Small intestine (tissue), 7 donors: Measurements from ENCODE around the gene RGS3. TPM values are rescaled to one million over a fixed set of nuclear protein-coding genes. Genes with fewer than 3 reads are reported as not detected.

ENCODE experiments used
- DNase-seq, 2 donors: peaks; one replicate each; pipeline versions ENCODE4 v3.0.0 to v3.0.0-alpha.2; 2013
- FAIRE-seq: peaks from 2 replicates; lab custom pipeline; 2012; peaks lifted over from hg19 to GRCh38; lab: Jason Lieb, UNC
- H3K27ac ChIP-seq, 3 donors: one replicate each; pipeline ENCODE4 v1.5.1; 2013; ENCODE audit warnings: low read length in 2 of 3, mild to moderate bottlenecking in 2 of 3, control low read depth in 1 of 3, inconsistent platforms in 1 of 3, low read depth in 1 of 3, moderate library complexity in 1 of 3
- H3K27me3 ChIP-seq, 3 donors: one replicate each; pipeline ENCODE4 v1.6.1; 2013; ENCODE audit warnings: low read length in 3 of 3, inconsistent platforms in 1 of 3; ENCODE audit not compliant: control insufficient read depth in 3 of 3, insufficient read depth in 3 of 3
- H3K36me3 ChIP-seq, 3 donors: one replicate each; pipeline ENCODE4 v1.6.1; 2013; ENCODE audit warnings: low read length in 3 of 3, inconsistent platforms in 1 of 3, low read depth in 1 of 3, mild to moderate bottlenecking in 1 of 3, moderate library complexity in 1 of 3; ENCODE audit not compliant: control insufficient read depth in 3 of 3, insufficient read depth in 2 of 3
- H3K4me1 ChIP-seq, 3 donors: one replicate each; pipeline ENCODE4 v1.6.1; 2013; ENCODE audit warnings: low read length in 2 of 3, inconsistent platforms in 1 of 3, low read depth in 1 of 3, mild to moderate bottlenecking in 1 of 3, moderate library complexity in 1 of 3; ENCODE audit not compliant: control insufficient read depth in 3 of 3, insufficient read depth in 2 of 3
- H3K4me3 ChIP-seq, 3 donors: one replicate each; pipeline ENCODE4 v1.5.1; 2013; ENCODE audit warnings: low read length in 3 of 3, control low read depth in 1 of 3, inconsistent platforms in 1 of 3, low read depth in 1 of 3, mild to moderate bottlenecking in 1 of 3, moderate library complexity in 1 of 3
- H3K9me3 ChIP-seq, 2 donors: one replicate each; pipeline ENCODE4 v1.6.1; 2013; ENCODE audit warnings: low read depth in 1 of 2, low read length in 1 of 2; ENCODE audit not compliant: control insufficient read depth in 2 of 2, insufficient read depth in 1 of 2
- WGBS, 3 donors: extraction: QIAGEN DNeasy Blood & Tissue Kit; methylation state at CpG; one replicate each; pipeline ENCODE4 v1.1.7; 2013; 5-methylcytosine and 5-hydroxymethylcytosine counted together
- polyA plus RNA-seq, 4 donors: library from polyadenylated mRNA; stranded (reverse) in 3 of 4; unstranded in 1 of 4; fragments of 200-250 nt in 3 of 4; fragments of 120-200 nt in 1 of 4; gene quantifications; one replicate each; pipeline versions ENCODE4 v1.2.1 to v1.2.3, GENCODE V29; 2013
- donor health status: healthy with polysubstance abuse.
- donor health status: control.
- donor health status: control.
- donor health status: Bipolar disorder and iron deficiency.
- donor health status: healthy.

RGS3 gene
- polyA plus RNA-seq, 4 donors = 23.0 to 37.0 (median 26.4) TPM

- peaks cover 0 to 81% (median 4%) of the 10 kb centered on the region in 3 donors for H3K36me3 ChIP-seq
- peaks cover 19 to 43% (median 29%) of the 10 kb centered on the region in 3 donors for H3K4me1 ChIP-seq
- WGBS, 3 donors = 85 to 92% (median 87%) methylated on average over 8 of the region's 8 CpGs
- no peak overlapping the region for H3K27ac ChIP-seq
- DNase-seq (no peak), FAIRE-seq (no peak)
- H3K4me3 ChIP-seq = no peak overlapping the region
- H3K27me3 ChIP-seq = no peaks in the 10 kb centered on the region
- H3K9me3 ChIP-seq = no peaks in the 10 kb centered on the region
These were observed 62.3 kb downstream of the RGS3 start for GRCh38 chr9:113525831-113526230.

- H3K27ac ChIP-seq = no peak overlapping the region
- H3K9me3 ChIP-seq = no peaks in the 10 kb centered on the region
- peaks cover 18 to 39% (median 27%) of the 10 kb centered on the region in 3 donors for H3K4me1 ChIP-seq
- H3K27me3 ChIP-seq = no peaks in the 10 kb centered on the region
- H3K4me3 ChIP-seq = no peak overlapping the region
- WGBS, 3 donors = 86 to 94% (median 92%) methylated on average over 8 of the region's 8 CpGs
- DNase-seq (no peak), FAIRE-seq (no peak)
- peaks cover 0 to 78% (median 4%) of the 10 kb centered on the region in 3 donors for H3K36me3 ChIP-seq
These were observed 62.8 kb downstream of the RGS3 start for GRCh38 chr9:113526231-113526746.

GRCh38 chr9:113526841-113527240 lies 63.3 kb downstream of the RGS3 start:
- 73 to 92% (median 88%) methylated on average over 4 of the region's 4 CpGs for WGBS, 3 donors
- no peaks in the 10 kb centered on the region for H3K27me3 ChIP-seq
- no peak overlapping the region for H3K27ac ChIP-seq
- no peak overlapping the region for H3K4me3 ChIP-seq
- FAIRE-seq (no peak), DNase-seq (no peak)
- H3K4me1 ChIP-seq = peaks cover 18 to 34% (median 24%) of the 10 kb centered on the region in 3 donors
- H3K9me3 ChIP-seq = no peaks in the 10 kb centered on the region
- H3K36me3 ChIP-seq = peaks cover 0 to 79% (median 4%) of the 10 kb centered on the region in 3 donors

- Histone ChIP-seq H3K4me1 (peaks cover 9 to 23% (median 12%) of the 10 kb centered on the region in 3 donors), H3K9me3 (no peaks in the 10 kb centered on the region), H3K27ac (no peak overlapping the region), H3K36me3 (peaks cover 0 to 83% (median 4%) of the 10 kb centered on the region in 3 donors), H3K27me3 (no peaks in the 10 kb centered on the region), H3K4me3 (no peak overlapping the region)
- 47 to 83% (median 68%) methylated on average over 6 of the region's 6 CpGs for WGBS, 3 donors
- FAIRE-seq = no peak
- peak in 1 of 2 donors; percentile 80 for DNase-seq
These were observed 64.6 kb downstream of the RGS3 start for GRCh38 chr9:113528088-113528487.

- H3K36me3 ChIP-seq = peaks cover 0 to 83% (median 4%) of the 10 kb centered on the region in 3 donors
- no peak overlapping the region for H3K4me3 ChIP-seq
- FAIRE-seq = no peak
- peaks cover 7 to 15% (median 8%) of the 10 kb centered on the region in 3 donors for H3K4me1 ChIP-seq
- WGBS, 3 donors = 92 to 100% (median 95%) methylated on average over 2 of the region's 2 CpGs
- H3K27me3 ChIP-seq = no peaks in the 10 kb centered on the region
- H3K27ac ChIP-seq = no peak overlapping the region
- H3K9me3 ChIP-seq = no peaks in the 10 kb centered on the region
- DNase-seq = no peak
These were observed 65.3 kb downstream of the RGS3 start for GRCh38 chr9:113528811-113529210.

- Histone ChIP-seq H3K4me3 (no peak overlapping the region), H3K27ac (no peak overlapping the region), H3K4me1 (peaks cover 4 to 9% (median 8%) of the 10 kb centered on the region in 3 donors), H3K36me3 (peaks cover 0 to 79% (median 4%) of the 10 kb centered on the region in 3 donors), H3K9me3 (no peaks in the 10 kb centered on the region), H3K27me3 (no peaks in the 10 kb centered on the region)
- FAIRE-seq = no peak
- DNase-seq = no peak
- 78 to 81% (median 80%) methylated on average over 7 of the region's 7 CpGs for WGBS, 3 donors
These were observed 65.9 kb downstream of the RGS3 start for GRCh38 chr9:113529336-113530009.

GRCh38 chr9:113530022-113530635 lies 66.6 kb downstream of the RGS3 start:
- H3K27me3 ChIP-seq = no peaks in the 10 kb centered on the region
- peaks cover 2 to 6% (median 2%) of the 10 kb centered on the region in 3 donors for H3K4me1 ChIP-seq
- no peak overlapping the region for H3K4me3 ChIP-seq
- peaks cover 0 to 78% (median 4%) of the 10 kb centered on the region in 3 donors for H3K36me3 ChIP-seq
- no peaks in the 10 kb centered on the region for H3K9me3 ChIP-seq
- WGBS, 3 donors = 87 to 95% (median 92%) methylated on average over 4 of the region's 4 CpGs
- no peak overlapping the region for H3K27ac ChIP-seq
- DNase-seq (no peak), FAIRE-seq (no peak)

GRCh38 chr9:113530942-113531341 lies 67.4 kb downstream of the RGS3 start:
- 89 to 95% (median 89%) methylated on average over 1 of the region's 1 CpG for WGBS, 3 donors
- H3K9me3 ChIP-seq = no peaks in the 10 kb centered on the region
- H3K4me3 ChIP-seq = no peak overlapping the region
- H3K27me3 ChIP-seq = no peaks in the 10 kb centered on the region
- H3K4me1 ChIP-seq = peaks cover 0 to 2% (median under 1%) of the 10 kb centered on the region in 3 donors
- no peak overlapping the region for H3K27ac ChIP-seq
- no peak for FAIRE-seq
- no peak for DNase-seq
- peaks cover 0 to 76% (median 4%) of the 10 kb centered on the region in 3 donors for H3K36me3 ChIP-seq
